ENCODE measurements around the gene RPIA.

The RPIA gene

GRCh38 chr2:88684519-88684918 is 7.0 kb upstream of the RPIA start:
- no peak for DNase-seq (ENCODE audit: low read depth)

- DNase-seq (ENCODE audit: low read depth) = no peak
Observed at GRCh38 chr2:88686320-88686719, 5.2 kb upstream of the RPIA start.

GRCh38 chr2:88687384-88687783 is 4.1 kb upstream of the RPIA start:
- DNase-seq (ENCODE audit: low read depth) = no peak

- peak; percentile 16 for DNase-seq (ENCODE audit: low read depth)
Observed at GRCh38 chr2:88690591-88691338, 708 bp upstream of the RPIA start.

GRCh38 chr2:88692187-88692586 is 714 bp downstream of the RPIA start:
- peak; percentile 7 for DNase-seq (ENCODE audit: low read depth)

- DNase-seq (ENCODE audit: low read depth) = no peak
Observed at GRCh38 chr2:88693911-88694414, 2.5 kb downstream of the RPIA start.

- DNase-seq (ENCODE audit: low read depth) = no peak
Observed at GRCh38 chr2:88696611-88697010, 5.1 kb downstream of the RPIA start.

GRCh38 chr2:88697370-88698026 is 6.0 kb downstream of the RPIA start:
- no peak for DNase-seq (ENCODE audit: low read depth)

GRCh38 chr2:88698027-88698413 is 6.5 kb downstream of the RPIA start:
- DNase-seq (ENCODE audit: low read depth) = no peak

- DNase-seq (ENCODE audit: low read depth) = no peak
Observed at GRCh38 chr2:88698498-88699233, 7.2 kb downstream of the RPIA start.

GRCh38 chr2:88707003-88707402 is 15.5 kb downstream of the RPIA start:
- no peak for DNase-seq (ENCODE audit: low read depth)

GRCh38 chr2:88709181-88709631 is 17.7 kb downstream of the RPIA start:
- DNase-seq (ENCODE audit: low read depth) = no peak

- no peak for DNase-seq (ENCODE audit: low read depth)
Observed at GRCh38 chr2:88711289-88711688, 19.8 kb downstream of the RPIA start.

GRCh38 chr2:88711897-88712296 is 20.4 kb downstream of the RPIA start:
- no peak for DNase-seq (ENCODE audit: low read depth)

GRCh38 chr2:88713408-88713807 is 21.9 kb downstream of the RPIA start:
- DNase-seq (ENCODE audit: low read depth) = no peak

GRCh38 chr2:88714667-88715066 is 23.2 kb downstream of the RPIA start:
- no peak for DNase-seq (ENCODE audit: low read depth)

- DNase-seq (ENCODE audit: low read depth) = no peak
Observed at GRCh38 chr2:88720399-88720798, 28.9 kb downstream of the RPIA start.

GRCh38 chr2:88721268-88721667 is 29.8 kb downstream of the RPIA start:
- DNase-seq (ENCODE audit: low read depth) = no peak

- DNase-seq (ENCODE audit: low read depth) = no peak
Observed at GRCh38 chr2:88724643-88725332, 33.3 kb downstream of the RPIA start.

GRCh38 chr2:88729061-88729745 is 37.7 kb downstream of the RPIA start:
- DNase-seq (ENCODE audit: low read depth) = no peak

GRCh38 chr2:88733155-88733902 is 41.9 kb downstream of the RPIA start:
- no peak for DNase-seq (ENCODE audit: low read depth)
